ENCODE data around the gene RGS4. TPM values are rescaled to one million over a fixed set of nuclear protein-coding genes. Genes with fewer than 3 reads are reported as not detected.

RGS4 gene
- total and polyA plus RNA-seq, 11 donors = 0.30 to 17.7 (median 3.5) TPM; not detected in 1

DNA sequence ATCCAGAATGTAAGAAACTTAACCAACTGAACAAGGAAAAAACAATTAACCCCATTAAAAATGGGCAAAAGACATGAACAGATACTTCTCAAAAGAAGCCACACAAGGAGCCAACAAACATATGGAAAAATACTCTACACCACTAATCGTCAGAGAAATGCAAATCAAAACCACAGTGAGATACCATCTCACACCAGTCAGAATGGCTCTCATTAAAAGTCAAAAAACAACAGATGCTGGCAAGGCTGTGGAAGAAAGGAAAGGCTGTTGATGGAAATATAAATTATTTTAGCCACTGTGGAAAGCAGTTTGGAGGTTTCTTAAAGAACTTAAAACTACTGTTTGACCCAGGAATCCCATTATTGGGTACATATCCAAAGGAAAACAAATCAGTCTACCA, 51.2 kb downstream of the RGS4 start:
- Histone ChIP-seq H3K36me3 (no peaks in the 10 kb centered on the region), H3K4me3 (no peak overlapping the region), H3K4me1 (no peaks in the 10 kb centered on the region), H3K9me3 (no peaks in the 10 kb centered on the region), H3K27me3 (no peaks in the 10 kb centered on the region), H3K27ac (no peak overlapping the region)
- ATAC-seq (no peak), DNase-seq (no peak)
- intact Hi-C loops (cut with DNase I) = no loop called here
- 41 to 50% (median 45%) methylated on average over 1 of the region's 1 CpG for WGBS, 4 donors
- TF ChIP-seq, protein P1, sequence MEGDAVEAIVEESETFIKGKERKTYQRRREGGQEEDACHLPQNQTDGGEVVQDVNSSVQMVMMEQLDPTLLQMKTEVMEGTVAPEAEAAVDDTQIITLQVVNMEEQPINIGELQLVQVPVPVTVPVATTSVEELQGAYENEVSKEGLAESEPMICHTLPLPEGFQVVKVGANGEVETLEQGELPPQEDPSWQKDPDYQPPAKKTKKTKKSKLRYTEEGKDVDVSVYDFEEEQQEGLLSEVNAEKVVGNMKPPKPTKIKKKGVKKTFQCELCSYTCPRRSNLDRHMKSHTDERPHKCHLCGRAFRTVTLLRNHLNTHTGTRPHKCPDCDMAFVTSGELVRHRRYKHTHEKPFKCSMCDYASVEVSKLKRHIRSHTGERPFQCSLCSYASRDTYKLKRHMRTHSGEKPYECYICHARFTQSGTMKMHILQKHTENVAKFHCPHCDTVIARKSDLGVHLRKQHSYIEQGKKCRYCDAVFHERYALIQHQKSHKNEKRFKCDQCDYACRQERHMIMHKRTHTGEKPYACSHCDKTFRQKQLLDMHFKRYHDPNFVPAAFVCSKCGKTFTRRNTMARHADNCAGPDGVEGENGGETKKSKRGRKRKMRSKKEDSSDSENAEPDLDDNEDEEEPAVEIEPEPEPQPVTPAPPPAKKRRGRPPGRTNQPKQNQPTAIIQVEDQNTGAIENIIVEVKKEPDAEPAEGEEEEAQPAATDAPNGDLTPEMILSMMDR (IDR thresholded peaks at IDR 0.05) = no peak
- no peak for TF ChIP-seq POLR2A (IDR thresholded peaks at IDR 0.05)

DNA sequence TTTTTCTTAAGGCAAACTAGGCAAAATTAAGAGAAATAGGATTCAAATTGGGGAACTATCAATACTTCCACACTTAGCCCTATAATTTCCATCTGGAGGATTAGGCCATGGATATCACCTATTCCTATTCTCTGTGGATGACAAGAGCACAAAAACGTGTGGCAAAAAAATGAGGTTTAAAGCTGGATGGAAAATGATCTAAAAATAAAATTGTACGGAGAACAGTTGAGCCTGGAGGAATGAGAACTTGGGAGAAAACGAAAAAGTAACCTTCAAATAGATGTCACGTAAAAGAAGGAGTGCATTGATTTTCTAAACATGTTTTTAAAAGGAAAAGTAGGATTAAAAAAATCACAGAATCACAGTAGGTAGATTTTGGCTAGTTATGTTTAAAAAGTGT, 55.7 kb downstream of the RGS4 start:
- Histone ChIP-seq H3K4me1 (peaks cover 0 to 4% (median 0%) of the 10 kb centered on the region in 12 donors), H3K27ac (no peak overlapping the region), H3K27me3 (no peaks in the 10 kb centered on the region), H3K9me3 (no peaks in the 10 kb centered on the region), H3K4me3 (no peak overlapping the region), H3K36me3 (no peaks in the 10 kb centered on the region)
- no peak for ATAC-seq
- intact Hi-C loops (cut with DNase I) = no loop called here
- 67 to 70% (median 68%) methylated on average over 4 of the region's 4 CpGs for WGBS, 4 donors
- DNase-seq = no peak
- TF ChIP-seq, protein P1 (IDR thresholded peaks at IDR 0.05) = no peak
- no peak for TF ChIP-seq POLR2A (IDR thresholded peaks at IDR 0.05)

Other genes starting within 250 kb of the RGS4 start
- gene CCDC190, start 208.2 kb upstream of the RGS4 start, total RNA-seq = 1 to 10 TPM in 1 of 9 donors, under 1 TPM in 5, not detected in 3; 0.24 to 1.2 (median 0.39) TPM
- under 1 TPM; 0.06 to 0.11 TPM for gene CCDC190, start 208.2 kb upstream of the RGS4 start, polyA plus RNA-seq
- 100 to 1,000 TPM; 137 to 439 (median 218) TPM for gene RGS5, start 133.6 kb downstream of the RGS4 start, total RNA-seq
- 10 to 100 TPM; 63.3 to 90.2 TPM for gene RGS5, start 133.6 kb downstream of the RGS4 start, polyA plus RNA-seq

All from heart left ventricle (tissue), 16 donors.